Panc1 (cell line): ENCODE results near the gene CDK14. TPM values are rescaled to one million over a fixed set of nuclear protein-coding genes. Genes with fewer than 3 reads are reported as not detected.

Experiments
- ATAC-seq: fragments of 200-7000 bp; cut with Tn5 transposase; 2 replicates; pipeline ENCODE4 v1.9.1; 2020; ENCODE audit warnings: mild to moderate bottlenecking, moderate library complexity
- BruUV-seq: library from RNA; stranded (reverse); fragments of 400-500 nt; replicated peaks from 2 replicates; lab custom pipeline; 2021; lab: Mats Ljungman, UMichigan
- CTCF ChIA-PET: fragments of 300-600 bp; sonication (Branson Sonifier 250); formaldehyde crosslinking; loops from one replicate; lab custom pipeline; 2022; ENCODE audit warnings: antibody characterized with exemption; lab: Charles Lee
- POLR2A ChIA-PET: fragments of 300-600 bp; sonication (Branson Sonifier 250); formaldehyde crosslinking; loops from one replicate; lab custom pipeline; 2022; ENCODE audit warnings: antibody characterized with exemption; lab: Charles Lee
- DNase-seq: peaks from one replicate; pipeline ENCODE4 v3.0.0-alpha.2; 2010; ENCODE audit warnings: low read depth, low spot score
- H3K27ac ChIP-seq: 2 replicates; pipeline ENCODE4 v1.5.1; 2011; ENCODE audit warnings: mild to moderate bottlenecking, low read length, inconsistent platforms
- H3K27me3 ChIP-seq: fragments of 200-500 bp; sonication (Bioruptor generic); 2 replicates; pipeline ENCODE4 v1.6.0; 2014; ENCODE audit warnings: low read length, inconsistent platforms; ENCODE audit not compliant: control insufficient read depth, insufficient read depth
- H3K36me3 ChIP-seq: fragments of 200-500 bp; sonication (Bioruptor generic); 2 replicates; pipeline ENCODE4 v1.5.1; 2014; ENCODE audit warnings: inconsistent platforms, mild to moderate bottlenecking, low read length, moderate library complexity; ENCODE audit not compliant: control insufficient read depth, insufficient read depth
- H3K4me1 ChIP-seq: 2 replicates; pipeline ENCODE4 v1.5.1; 2011; ENCODE audit warnings: inconsistent platforms, mild to moderate bottlenecking, low read length, moderate library complexity; ENCODE audit not compliant: control insufficient read depth, insufficient read depth
- H3K4me3 ChIP-seq, 2 experiments: 2 replicates each; pipeline ENCODE4 v1.5.1; 2011 to 2012; ENCODE audit warnings: low read depth in 2 of 2, low read length in 2 of 2, mild to moderate bottlenecking in 2 of 2, inconsistent platforms in 1 of 2, moderate library complexity in 1 of 2
- H3K9me3 ChIP-seq: fragments of 200-500 bp; sonication (Bioruptor generic); 2 replicates; pipeline ENCODE4 v1.5.1; 2014; ENCODE audit warnings: low read depth, mild to moderate bottlenecking, inconsistent platforms, low read length, moderate library complexity; ENCODE audit not compliant: control insufficient read depth, insufficient read depth
- CTCF ChIP-seq: fragments of 450-650 bp; IDR thresholded peaks from 2 replicates; pipeline ENCODE4 v1.5.1; 2017; ENCODE audit warnings: mild to moderate bottlenecking
- POLR2AphosphoS5 ChIP-seq: IDR thresholded peaks from 2 replicates; pipeline ENCODE4 v1.6.1; 2012; ENCODE audit warnings: mild to moderate bottlenecking, low read depth, low read length, moderate library complexity
- REST ChIP-seq, 2 experiments: IDR thresholded peaks; 2 replicates each; pipeline ENCODE4 v1.6.1; 2011 to 2012; ENCODE audit warnings: low read depth in 2 of 2, control low read depth in 1 of 2, low read length in 1 of 2, mild to moderate bottlenecking in 1 of 2, moderate library complexity in 1 of 2; ENCODE audit not compliant: insufficient read depth in 1 of 2
- SIN3A ChIP-seq: IDR thresholded peaks from 2 replicates; pipeline ENCODE4 v1.6.1; 2012; ENCODE audit warnings: low read depth, mild to moderate bottlenecking, low read length, moderate library complexity, borderline replicate concordance; ENCODE audit not compliant: insufficient read depth
- TCF7L2 ChIP-seq: IDR thresholded peaks from 2 replicates; pipeline ENCODE4 v1.6.1; 2011; ENCODE audit warnings: mild to moderate bottlenecking, low read depth, low read length, inconsistent platforms
- in situ Hi-C: cut with HindIII; loops from 2 replicates; pipeline ENCODE4 v1.10.0; 2016; ENCODE audit warnings: low sequenced_read_pairs, low pct_unique_long_range_greater_than_20kb
- intact Hi-C: fragments of 100-400 bp; cut with micrococcal nuclease; formaldehyde crosslinking; loops from one replicate; pipeline ENCODE4 v1.10.0; 2022; ENCODE audit not compliant: unreplicated experiment
- total RNA-seq: library from RNA; stranded (reverse); gene quantifications from one replicate; pipeline ENCODE4 v1.2.1, GENCODE V29; 2021; ENCODE audit not compliant: unreplicated experiment

The CDK14 gene
- total RNA-seq, 1 experiment from 2014 or later: 3.0 TPM

GRCh38 chr7:91067242-91067641 is 471.1 kb downstream of the CDK14 start:
- Histone ChIP-seq H3K4me3 (no peak overlapping the region), H3K9me3 (no peaks in the 10 kb centered on the region), H3K27ac (no peak overlapping the region), H3K36me3 (no peaks in the 10 kb centered on the region), H3K27me3 (no peaks in the 10 kb centered on the region), H3K4me1 (no peaks in the 10 kb centered on the region)
- TF ChIP-seq CTCF (no peak), REST (IDR thresholded peaks at IDR 0.05; ENCODE audit: insufficient read depth in 1 of 2, low read depth in 2 of 2, low read length in 1 of 2) (no peak), TCF7L2 (no peak), SIN3A (no peak), POLR2AphosphoS5 (no peak)
- intact Hi-C loops: no loop called here
- in situ Hi-C loops: no loop called here
- ATAC-seq: no peak
- no TSS peak for BruUV-seq
- DNase-seq: no peak
- ChIA-PET POLR2A (no interaction called here), CTCF (no interaction called here)

- in situ Hi-C loops (no loop called here), intact Hi-C loops (no loop called here)
- no peak overlapping the region for H3K27ac ChIP-seq
- BruUV-seq: no TSS peak
- H3K36me3 ChIP-seq: no peaks in the 10 kb centered on the region
- no peak overlapping the region for H3K4me3 ChIP-seq
- TF ChIP-seq TCF7L2: no peak
- DNase-seq (no peak), ATAC-seq (no peak)
- no peaks in the 10 kb centered on the region for H3K4me1 ChIP-seq
- H3K9me3 ChIP-seq: no peaks in the 10 kb centered on the region
- ChIA-PET CTCF (no interaction called here), POLR2A (no interaction called here)
- no peaks in the 10 kb centered on the region for H3K27me3 ChIP-seq
Measured at GRCh38 chr7:91068136-91068795, 472.1 kb downstream of the CDK14 start.

GRCh38 chr7:91069146-91069545 is 473.0 kb downstream of the CDK14 start:
- intact Hi-C loops: no loop called here
- POLR2A ChIA-PET: no interaction called here

More at GRCh38 chr7:91069146-91069545, 473.0 kb downstream of the CDK14 start:
- no TSS peak for BruUV-seq
- DNase-seq (no peak), ATAC-seq (no peak)
- no peaks in the 10 kb centered on the region for H3K36me3 ChIP-seq
- H3K9me3 ChIP-seq: no peaks in the 10 kb centered on the region
- CTCF ChIA-PET: no interaction called here
- TF ChIP-seq POLR2AphosphoS5 (no peak), TCF7L2 (no peak), REST (IDR thresholded peaks at IDR 0.05; ENCODE audit: insufficient read depth in 1 of 2, low read depth in 2 of 2, low read length in 1 of 2) (no peak), SIN3A (no peak), CTCF (no peak)
- no peaks in the 10 kb centered on the region for H3K4me1 ChIP-seq
- H3K4me3 ChIP-seq: no peak overlapping the region
- H3K27ac ChIP-seq: no peak overlapping the region
- H3K27me3 ChIP-seq: no peaks in the 10 kb centered on the region
- in situ Hi-C loops: no loop called here
